Inferior parietal cortex (tissue), 1 donor: ENCODE data around the gene ANKRD63.

Source experiments
- DNase-seq: peaks from one replicate; pipeline ENCODE4 v3.0.0-alpha.2; 2016; ENCODE audit errors: extremely low spot score

ANKRD63 gene

DNA sequence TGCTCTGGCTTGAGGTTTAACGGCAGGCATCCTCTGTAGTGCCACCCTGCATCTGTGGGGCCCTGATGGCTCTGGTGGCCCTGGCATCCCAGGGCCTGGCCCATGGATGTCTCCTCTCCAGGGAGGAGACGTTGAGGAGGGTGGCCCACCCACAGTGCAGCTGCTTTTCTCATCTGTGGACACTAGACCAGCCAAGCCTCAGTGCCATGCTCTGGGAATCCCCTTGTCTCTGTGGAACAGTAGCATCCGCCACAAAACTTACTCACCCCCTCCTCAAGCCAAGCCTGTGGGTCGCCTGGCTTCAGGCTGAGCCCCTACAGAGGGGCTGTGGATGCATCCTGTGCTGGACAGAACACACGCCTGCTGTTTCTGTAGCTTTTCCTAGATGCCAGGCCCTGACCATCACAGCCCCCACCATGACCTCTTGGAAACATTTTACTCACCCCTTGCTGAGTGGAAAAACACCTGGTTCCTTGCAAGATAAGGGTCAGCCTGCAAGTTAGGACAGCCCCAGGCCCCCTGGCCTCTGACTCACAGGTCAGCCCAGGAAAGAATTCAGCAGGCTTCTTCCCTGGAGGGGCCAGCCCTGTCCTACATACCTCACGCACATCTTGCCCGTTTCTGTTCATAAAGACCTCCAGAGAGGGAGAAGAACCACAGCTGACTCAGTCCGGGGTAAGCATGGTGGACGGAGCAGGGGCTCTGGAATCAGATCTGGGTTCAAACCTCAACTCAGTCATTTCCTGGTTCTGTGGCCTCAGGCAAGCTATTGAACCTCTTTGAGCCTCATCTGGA, 25.0 kb downstream of the ANKRD63 start:
- no peak for DNase-seq

- no peak for DNase-seq
Measured at GRCh38 chr15:40256638-40257235, 26.1 kb downstream of the ANKRD63 start.

DNA sequence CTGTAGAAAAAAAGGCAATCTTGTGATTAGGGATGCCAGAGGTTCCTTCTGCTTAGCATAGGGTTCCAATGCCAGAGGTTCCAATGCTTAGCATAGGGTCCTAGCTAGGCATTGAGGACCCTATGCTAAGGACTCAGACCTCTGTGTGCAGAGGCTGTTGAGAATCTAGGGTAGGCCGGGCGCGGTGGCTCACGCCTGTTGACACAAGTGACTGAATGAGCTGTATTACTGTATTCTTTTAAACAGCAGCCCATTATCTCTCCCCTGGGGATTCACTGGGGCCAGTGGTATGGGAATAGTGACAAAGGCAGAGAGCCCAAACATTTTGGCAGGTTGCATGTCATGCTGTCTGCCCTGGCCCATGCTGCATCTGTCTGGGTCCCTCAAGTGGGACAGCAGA, 27.8 kb downstream of the ANKRD63 start:
- no peak for DNase-seq

DNA sequence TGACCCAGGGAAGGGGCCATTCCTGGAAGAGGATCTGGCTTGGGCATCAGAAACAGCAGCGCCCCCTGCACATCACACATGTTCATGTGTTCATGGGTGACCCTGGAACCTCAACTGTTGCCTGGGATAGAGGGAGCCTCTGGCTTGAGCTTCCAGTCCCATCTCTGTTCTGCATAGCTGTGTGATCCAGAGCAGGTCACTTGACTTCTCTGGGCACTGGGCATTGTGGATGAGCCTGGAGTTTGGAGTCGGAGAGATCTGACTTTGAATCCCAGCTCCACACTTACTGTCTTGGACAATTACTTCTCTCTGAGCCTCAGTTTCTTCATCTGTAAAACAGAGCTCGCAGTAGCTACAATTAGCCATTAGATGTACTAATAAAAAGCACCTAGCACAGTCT, 28.4 kb downstream of the ANKRD63 start:
- DNase-seq: no peak

DNA sequence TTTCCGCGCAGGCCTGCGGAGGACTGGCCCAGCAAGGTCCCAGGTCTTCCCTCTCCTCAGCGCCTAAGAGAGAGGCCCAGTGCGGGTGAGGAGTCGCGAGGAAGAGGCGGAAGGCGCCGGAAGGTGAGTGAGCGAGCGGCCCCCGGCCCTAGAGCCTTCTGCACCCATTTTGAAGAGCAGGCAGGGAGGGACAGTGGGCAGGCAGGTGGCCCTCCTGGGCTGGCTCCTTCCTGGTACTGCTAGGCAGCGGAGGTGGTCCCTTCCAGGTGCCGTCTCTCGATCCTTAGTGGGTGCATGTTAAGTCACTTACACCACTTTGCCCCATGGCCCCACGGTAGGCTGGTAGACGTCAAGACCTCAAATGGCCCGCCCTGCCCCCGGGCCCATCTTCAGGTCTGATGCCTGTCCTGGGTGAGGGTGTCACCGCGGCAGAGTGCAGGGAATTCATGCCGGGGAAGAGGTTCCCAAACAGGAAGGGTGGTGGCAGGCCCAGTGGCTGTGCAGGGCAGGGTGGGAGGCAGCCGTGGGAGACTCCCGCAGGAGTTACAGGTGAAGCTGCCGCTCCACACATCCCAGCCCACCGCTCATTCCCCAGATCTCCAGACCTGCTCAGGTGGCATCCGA, 29.6 kb downstream of the ANKRD63 start:
- DNase-seq: no peak

DNA sequence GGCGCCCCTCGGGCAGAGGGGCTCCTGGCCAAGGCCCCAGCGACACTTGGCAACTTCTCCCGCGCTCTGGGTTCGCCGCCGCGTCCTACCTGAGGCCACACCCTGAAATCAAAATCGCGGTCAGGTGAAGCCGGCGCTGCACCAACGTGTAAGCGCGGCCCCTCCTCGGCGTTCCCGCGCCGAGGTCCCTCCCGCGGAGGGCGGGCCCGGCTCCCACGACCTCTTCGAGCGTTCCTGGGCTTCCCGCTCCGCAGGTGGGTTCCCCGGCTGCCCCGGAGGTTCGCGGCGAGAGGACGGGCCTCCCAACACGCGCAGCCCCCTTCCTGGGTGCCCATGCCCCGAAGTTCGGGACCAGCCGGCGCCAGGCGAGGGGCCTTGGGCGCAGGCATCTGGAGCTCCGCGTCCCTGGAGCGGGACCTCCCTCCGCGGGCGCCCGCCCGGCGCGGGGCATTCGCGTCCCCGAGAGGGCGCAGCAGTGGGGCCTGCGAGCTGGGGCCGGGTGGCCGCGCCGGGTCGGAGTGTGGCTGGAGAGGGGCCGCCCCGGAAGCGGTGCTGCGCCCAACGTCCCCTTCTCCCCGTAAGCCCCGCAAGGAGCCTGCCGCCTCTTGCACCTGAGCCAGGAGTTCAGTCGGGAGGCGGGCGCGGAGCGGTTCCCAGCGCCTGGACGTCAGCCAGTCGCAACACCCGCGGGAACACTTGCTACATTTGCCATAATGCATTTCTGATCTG, 30.3 kb downstream of the ANKRD63 start:
- no peak for DNase-seq

DNA sequence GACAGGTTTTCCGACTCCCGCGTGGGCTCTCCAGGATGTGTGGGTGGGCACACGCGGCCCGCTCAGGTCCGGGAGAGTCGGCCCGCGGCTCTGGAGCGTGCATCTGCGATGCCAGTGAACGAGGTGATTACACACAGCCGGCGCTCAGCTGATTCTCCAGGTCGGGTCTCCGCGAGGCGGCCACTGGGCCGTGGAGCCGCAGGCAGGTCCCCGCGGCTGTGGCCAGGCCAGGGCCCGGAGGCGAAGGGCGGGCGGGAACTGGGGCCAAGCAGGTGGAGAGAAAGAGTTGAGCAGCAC, 30.8 kb downstream of the ANKRD63 start:
- DNase-seq: no peak

- DNase-seq: no peak
Measured at GRCh38 chr15:40251486-40252140, 31.3 kb downstream of the ANKRD63 start.

DNA sequence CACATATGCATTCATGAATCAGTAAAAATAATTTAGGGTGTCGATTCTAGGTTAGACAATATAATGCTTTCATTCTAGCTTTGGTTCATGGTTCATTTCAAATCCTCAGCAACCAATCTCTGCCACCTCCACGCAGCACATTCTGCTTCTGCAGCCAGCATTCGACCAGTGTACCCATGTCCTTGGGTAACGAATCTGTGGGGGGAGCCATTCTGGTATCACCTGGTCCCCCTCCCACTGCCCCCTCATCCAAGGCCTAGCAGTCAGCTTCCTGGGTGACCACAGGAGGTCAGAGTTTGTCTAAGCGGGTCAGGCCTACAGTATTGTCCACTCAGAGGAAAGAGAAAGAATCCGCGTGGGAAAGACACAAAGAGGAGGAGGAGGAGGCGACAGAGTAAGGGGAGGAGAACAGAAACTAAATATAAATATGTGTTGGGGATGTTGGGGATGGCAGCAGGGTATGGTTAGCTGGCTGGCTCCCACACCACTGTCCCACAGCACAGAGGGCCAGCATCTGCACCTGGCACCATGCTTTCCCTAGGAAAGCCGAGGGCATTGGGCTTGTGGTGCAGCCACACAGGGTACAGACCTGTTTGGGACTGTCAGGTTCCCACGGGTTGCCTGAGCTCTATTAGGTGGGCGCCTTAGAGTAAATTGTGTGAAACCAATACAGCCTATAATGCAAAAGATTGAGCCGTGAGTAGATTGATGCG, 31.9 kb downstream of the ANKRD63 start:
- DNase-seq: no peak

DNA sequence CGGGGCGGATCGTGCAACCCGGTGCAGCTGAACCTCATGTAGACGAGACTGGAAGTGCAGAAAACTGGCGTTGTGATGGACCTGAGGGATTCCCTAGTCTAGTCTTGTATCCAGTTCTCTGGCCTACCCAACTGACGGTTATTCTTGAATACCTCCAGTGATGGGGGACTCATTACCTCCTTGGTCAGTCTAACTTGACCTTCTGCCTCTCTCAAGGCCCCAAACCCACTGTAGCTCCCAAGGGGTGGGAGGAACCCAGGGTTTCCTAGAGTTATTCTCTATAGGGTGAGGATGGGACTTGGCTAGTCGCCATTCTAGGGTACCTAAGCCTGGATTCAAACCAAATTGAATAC, 32.6 kb downstream of the ANKRD63 start:
- DNase-seq: no peak

- DNase-seq: no peak
Measured at GRCh38 chr15:40249477-40250303, 33.2 kb downstream of the ANKRD63 start.

GRCh38 chr15:40248006-40248783, 34.7 kb downstream of the ANKRD63 start:
- no peak for DNase-seq

DNA sequence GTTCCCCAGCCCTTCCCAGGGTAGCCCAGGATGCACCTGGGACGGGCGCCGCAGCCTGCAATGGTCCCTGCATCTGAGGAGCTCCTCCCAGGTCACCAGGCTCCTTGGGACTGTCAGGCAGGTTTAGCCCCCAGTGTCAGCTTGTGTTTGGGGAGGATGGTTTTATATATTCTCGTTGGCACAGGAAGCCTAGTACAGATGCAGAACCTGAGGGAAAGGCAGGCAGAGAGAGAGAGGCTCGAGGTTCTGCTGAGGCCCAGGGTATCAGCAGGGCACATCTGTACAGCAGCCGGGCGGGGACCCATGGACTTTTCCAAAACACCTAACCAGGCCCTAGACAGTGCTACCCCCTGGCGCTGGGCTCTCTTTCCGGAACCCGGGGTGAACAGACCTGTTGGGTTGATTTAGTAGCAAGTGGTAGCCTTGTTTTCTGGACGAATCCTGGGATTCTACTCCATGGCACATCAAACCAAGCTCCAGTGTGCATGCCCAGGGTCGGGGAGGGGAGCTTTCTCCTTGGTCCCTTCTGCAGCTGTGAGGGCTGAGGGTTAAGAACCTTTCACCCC, 35.4 kb downstream of the ANKRD63 start:
- DNase-seq: no peak

DNA sequence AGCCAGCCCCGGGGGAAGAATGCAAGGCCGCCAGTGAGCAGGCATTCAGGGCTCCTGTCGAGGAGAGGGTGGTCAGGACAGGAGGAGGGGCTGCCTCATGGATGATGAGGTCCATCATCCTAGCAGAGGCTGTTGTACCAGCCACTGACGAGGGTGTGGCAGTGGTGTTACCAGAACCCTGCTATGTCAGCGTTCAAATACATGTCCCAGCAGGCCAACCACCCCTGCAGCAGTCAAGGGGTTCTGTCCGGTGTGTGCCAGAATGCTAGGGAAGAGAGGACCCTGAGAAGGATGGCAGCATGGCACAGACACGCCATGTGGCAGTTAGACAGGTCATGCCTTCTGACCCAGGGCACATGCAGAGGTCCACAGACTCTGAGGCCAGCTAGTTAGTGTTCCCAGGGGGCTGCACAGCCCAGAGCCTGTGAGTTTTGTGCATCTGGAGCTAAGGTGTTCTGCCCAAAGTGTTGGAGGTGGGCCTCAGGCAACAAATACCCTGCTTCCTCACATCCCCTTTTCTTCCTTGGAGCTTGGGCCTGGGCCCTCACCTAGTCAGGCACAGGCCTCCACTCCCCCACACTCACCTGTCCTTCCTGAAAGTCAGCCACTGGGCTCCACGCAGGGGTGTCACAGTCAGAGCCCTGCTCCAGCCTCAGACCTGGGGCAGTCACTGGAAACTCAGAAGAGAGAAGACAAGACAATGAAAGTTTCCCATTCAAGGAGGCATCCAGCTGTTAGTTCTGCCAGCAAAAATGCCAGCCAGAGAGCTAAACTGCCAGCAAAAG, 36.2 kb downstream of the ANKRD63 start:
- DNase-seq: no peak

DNA sequence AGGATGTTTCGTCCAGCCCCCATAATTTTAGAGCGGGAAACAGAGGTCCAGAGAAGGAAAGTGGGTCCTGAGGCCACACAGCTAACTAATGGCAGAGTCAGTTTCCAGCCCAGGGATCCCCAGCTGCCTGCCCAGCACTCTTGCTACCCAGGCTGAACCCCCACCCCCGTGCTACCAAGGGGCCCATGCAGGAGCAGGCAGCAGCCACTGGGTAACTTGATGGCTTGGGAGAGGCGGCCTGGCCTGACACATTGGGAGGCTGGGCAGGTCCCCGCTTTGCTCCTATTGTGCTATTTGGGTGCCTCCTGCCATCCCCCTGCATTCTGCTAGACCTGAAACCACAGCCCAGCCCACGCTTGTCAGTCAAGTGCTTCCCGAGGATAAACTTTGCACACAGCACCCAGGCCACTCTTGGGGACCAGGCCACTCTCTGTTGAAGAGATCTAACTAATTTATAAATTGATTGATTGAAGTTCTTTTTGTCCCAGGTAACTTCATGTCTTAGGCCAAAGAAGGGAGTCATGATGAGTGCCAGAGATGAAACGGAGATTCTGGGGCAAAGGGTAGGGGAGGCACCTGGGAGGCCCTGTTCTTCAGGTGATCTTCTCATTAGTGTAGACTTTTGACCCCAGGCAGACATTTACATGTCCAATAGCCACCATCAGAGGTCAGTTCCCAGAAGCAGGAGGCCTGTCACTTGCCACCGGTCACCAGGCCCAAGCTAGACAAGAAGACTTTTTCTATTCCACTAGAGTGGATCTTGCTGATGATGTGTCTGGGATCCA, 37.0 kb downstream of the ANKRD63 start:
- no peak for DNase-seq

- no peak for DNase-seq
Measured at GRCh38 chr15:40244961-40245523, 37.8 kb downstream of the ANKRD63 start.

- no peak for DNase-seq
Measured at GRCh38 chr15:40243126-40243810, 39.6 kb downstream of the ANKRD63 start.
